GM23338 (cell line): ENCODE measurements around the gene LAPTM5. TPM values are rescaled to one million over a fixed set of nuclear protein-coding genes. Genes with fewer than 3 reads are reported as not detected.

Source experiments
- ATAC-seq: fragments of 200-7000 bp; cut with Tn5 transposase; 3 replicates; pipeline ENCODE4 v1.9.1; 2020
- DNase-seq: peaks from one replicate; pipeline ENCODE4 v3.0.0-alpha.2; 2015; ENCODE audit warnings: low spot score
- H2AFZ ChIP-seq: fragments of 200-600 bp; sonication (generic); 2 replicates; pipeline ENCODE4 v1.8.0; 2016; ENCODE audit warnings: antibody characterized with exemption, mild to moderate bottlenecking, moderate library complexity
- H3F3A ChIP-seq: fragments of 200-600 bp; sonication (generic); replicated peaks from 2 replicates; pipeline ENCODE4 v1.8.0; 2017; ENCODE audit warnings: antibody characterized with exemption, mixed run types, low read depth
- H3K27ac ChIP-seq: fragments of 200-600 bp; sonication (generic); 2 replicates; pipeline ENCODE4 v1.6.1; 2016; ENCODE audit warnings: low read depth
- H3K27me3 ChIP-seq: fragments of 200-600 bp; sonication (generic); 2 replicates; pipeline ENCODE4 v1.8.0; 2016; ENCODE audit warnings: mild to moderate bottlenecking, mixed run types, moderate library complexity; ENCODE audit not compliant: insufficient read depth
- H3K36me3 ChIP-seq: fragments of 200-600 bp; sonication (generic); 2 replicates; pipeline ENCODE4 v1.8.0; 2016; ENCODE audit warnings: mild to moderate bottlenecking; ENCODE audit not compliant: insufficient read depth
- H3K4me1 ChIP-seq: fragments of 200-600 bp; sonication (generic); 2 replicates; pipeline ENCODE4 v1.8.0; 2016; ENCODE audit warnings: mild to moderate bottlenecking, moderate library complexity; ENCODE audit not compliant: insufficient read depth
- H3K4me2 ChIP-seq: fragments of 200-600 bp; sonication (generic); 2 replicates; pipeline ENCODE4 v1.7.1; 2017; ENCODE audit warnings: mixed run types
- H3K4me3 ChIP-seq: fragments of 200-600 bp; sonication (generic); 2 replicates; pipeline ENCODE4 v1.6.1; 2016; ENCODE audit warnings: mixed run types
- H3K79me2 ChIP-seq: fragments of 200-600 bp; sonication (generic); replicated peaks from 2 replicates; pipeline ENCODE4 v1.8.0; 2017; ENCODE audit warnings: mild to moderate bottlenecking; ENCODE audit not compliant: insufficient read depth
- H3K9me2 ChIP-seq: fragments of 200-600 bp; sonication (generic); 2 replicates; pipeline ENCODE4 v1.8.0; 2017; ENCODE audit not compliant: insufficient read depth
- H4K20me1 ChIP-seq: fragments of 200-600 bp; sonication (generic); replicated peaks from 2 replicates; pipeline ENCODE4 v1.8.0; 2017; ENCODE audit warnings: mild to moderate bottlenecking; ENCODE audit not compliant: insufficient read depth
- H3K27ac Mint-ChIP-seq: 2 replicates; pipeline ENCODE4 v1.8.0; 2020; ENCODE audit warnings: inconsistent platforms, mild to moderate bottlenecking, moderate library complexity, mixed read lengths
- H3K27me3 Mint-ChIP-seq: 3 replicates; pipeline ENCODE4 v1.8.0; 2022; ENCODE audit warnings: low read depth, mild to moderate bottlenecking, moderate library complexity, mixed read lengths, inconsistent platforms; ENCODE audit not compliant: insufficient read depth, poor library complexity
- H3K36me3 Mint-ChIP-seq: 3 replicates; pipeline ENCODE4 v1.8.0; 2021; ENCODE audit warnings: low read depth, mild to moderate bottlenecking, inconsistent platforms, moderate library complexity, mixed read lengths
- H3K4me1 Mint-ChIP-seq: 3 replicates; pipeline ENCODE4 v1.8.0; 2020; ENCODE audit warnings: mild to moderate bottlenecking, inconsistent platforms, mixed read lengths
- H3K4me3 Mint-ChIP-seq: 3 replicates; pipeline ENCODE4 v1.8.0; 2021; ENCODE audit warnings: moderate library complexity, mild to moderate bottlenecking, inconsistent platforms, mixed read lengths
- H3K9me3 Mint-ChIP-seq: 3 replicates; pipeline ENCODE4 v1.8.0; 2020; ENCODE audit warnings: moderate library complexity, mild to moderate bottlenecking, inconsistent platforms, mixed read lengths
- CREB1 ChIP-seq: fragments of 250-450 bp; sonication (Bioruptor Pico); IDR thresholded peaks from 2 replicates; pipeline ENCODE4 v1.5.0; 2020; ENCODE audit warnings: low read depth, mild to moderate bottlenecking, moderate library complexity
- REST ChIP-seq: IDR thresholded peaks from one replicate; pipeline ENCODE4 v1.6.1; 2018; ENCODE audit warnings: antibody characterized with exemption; ENCODE audit not compliant: unreplicated experiment
- ZNF331 ChIP-seq: fragments of 250-450 bp; sonication (Bioruptor Pico); IDR thresholded peaks from 2 replicates; pipeline ENCODE4 v1.5.0; 2020; ENCODE audit warnings: low read depth, mild to moderate bottlenecking, moderate library complexity
- ZNF462 ChIP-seq: fragments of 250-450 bp; sonication (Bioruptor Pico); IDR thresholded peaks from 2 replicates; pipeline ENCODE4 v1.5.0; 2020; ENCODE audit warnings: mild to moderate bottlenecking, moderate library complexity
- polyA plus RNA-seq: library from polyadenylated mRNA; unstranded; fragments of >200 nt; fragmentation: Nextera tagmentation; extraction: Ambion mirVana; gene quantifications from 2 replicates; pipeline ENCODE4 v1.2.1, GENCODE V29; 2016
- total RNA-seq: library from RNA; depleted of rRNA; stranded (reverse); fragments of >200 nt; shearing (Covaris generic); gene quantifications from 2 replicates; pipeline ENCODE4 v1.2.3, GENCODE V29; 2014

Gene LAPTM5
- total and polyA plus RNA-seq, 2 experiments from 2014 or later = 0.21 TPM; not detected in 1

DNA sequence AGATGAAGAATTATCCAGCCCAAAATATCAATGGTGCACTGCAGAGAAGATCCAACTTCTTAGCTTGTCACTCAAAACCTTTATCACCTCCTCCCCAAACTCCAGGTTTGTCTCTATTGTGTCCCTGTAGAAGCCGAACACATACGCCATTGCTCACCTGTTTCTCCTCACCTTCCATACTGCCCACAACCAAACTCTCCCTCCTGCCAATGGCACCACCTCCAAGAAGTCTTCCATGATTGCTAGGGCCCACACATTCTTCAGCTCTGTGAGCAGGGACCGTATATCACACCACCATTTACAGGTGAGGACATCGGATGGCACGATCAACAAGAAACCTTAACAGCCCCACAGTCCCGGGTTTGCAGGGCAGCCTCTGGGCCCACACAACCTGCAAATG is 2.2 kb downstream of the LAPTM5 start (continued):
- no peak for TF ChIP-seq ZNF462 (CRISPR knock-in tag)

- Mint-ChIP-seq H3K9me3 (no peaks in the 10 kb centered on the region), H3K27me3 (peaks cover 10% of the 10 kb centered on the region), H3K27ac (no peak overlapping the region), H3K4me1 (peaks cover 11% of the 10 kb centered on the region), H3K4me3 (no peak overlapping the region), H3K36me3 (no peaks in the 10 kb centered on the region)
- H4K20me1 ChIP-seq = no peaks in the 10 kb centered on the region
- H3K9me2 ChIP-seq = no peaks in the 10 kb centered on the region
- H3K4me3 ChIP-seq = no peak overlapping the region
- H3K4me2 ChIP-seq = no peak overlapping the region
- H3K27me3 ChIP-seq = no peaks in the 10 kb centered on the region
- no peak for TF ChIP-seq CREB1 (CRISPR knock-in tag)
- no peak for TF ChIP-seq ZNF331 (CRISPR knock-in tag)
- no peak for TF ChIP-seq REST
- no peak for TF ChIP-seq ZNF462 (CRISPR knock-in tag)
- no peaks in the 10 kb centered on the region for H3K36me3 ChIP-seq
- no peaks in the 10 kb centered on the region for H3F3A ChIP-seq
- H3K79me2 ChIP-seq = no peaks in the 10 kb centered on the region
- no peak overlapping the region for H3K27ac ChIP-seq
- no peak for ATAC-seq
- no peak overlapping the region for H2AFZ ChIP-seq
- DNase-seq = no peak
- H3K4me1 ChIP-seq = peaks cover 2% of the 10 kb centered on the region; the same call in 1 of the 2 replicates
Measured at GRCh38 chr1:30754684-30755171, 2.8 kb downstream of the LAPTM5 start.
